GM21717 (cell line): ENCODE data around the gene ABCC9.
"Not testable (repeated sequence)": the region's sequence is repeated elsewhere in the genome, so short reads cannot be mapped to it uniquely, and the experiment has no call there.

ENCODE experiments used
- ATAC-seq: cut with Tn5 transposase; IDR thresholded peaks from one replicate; pipeline ENCODE4 v1.9.1; 2021; ENCODE audit warnings: mild to moderate bottlenecking, moderate library complexity; ENCODE audit not compliant: unreplicated experiment

ABCC9 gene

DNA sequence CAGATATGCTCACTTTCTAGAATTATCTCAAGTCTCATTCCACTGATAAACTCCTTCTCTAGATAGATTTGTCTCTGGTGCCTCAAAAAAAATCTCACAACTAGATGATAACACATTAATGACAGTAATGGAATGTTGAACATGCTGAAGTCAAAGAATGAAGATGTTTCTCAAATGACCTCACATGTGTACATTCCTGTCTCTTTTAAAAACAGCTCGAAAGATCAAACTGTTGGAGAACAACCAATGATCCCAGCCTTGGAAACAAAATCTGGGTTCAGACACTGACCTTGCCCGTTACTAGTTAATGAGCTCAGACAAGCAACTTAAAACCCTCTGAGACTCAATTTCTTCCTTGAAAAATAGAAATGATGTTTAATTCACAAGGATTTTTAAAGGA is 122.0 kb downstream of the ABCC9 start:
- no peak for ATAC-seq

DNA sequence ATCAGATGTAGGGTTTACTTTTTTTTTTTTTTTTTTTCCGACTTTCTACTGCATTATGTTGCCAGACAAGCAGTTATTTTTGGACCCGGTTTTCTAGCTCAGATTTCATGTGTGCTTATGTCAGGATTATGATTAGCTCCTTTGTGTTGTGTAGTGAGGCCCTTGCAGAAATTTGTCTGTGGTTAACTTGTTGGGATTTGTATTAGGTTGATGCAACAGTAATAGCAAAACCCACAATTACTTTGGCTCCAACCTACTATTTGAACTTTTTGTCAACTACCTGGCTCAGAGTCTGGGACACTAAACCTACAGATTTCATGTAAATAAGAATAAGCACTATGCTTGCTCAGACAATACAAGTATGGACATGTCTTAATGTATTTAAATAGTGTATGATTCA is 122.6 kb downstream of the ABCC9 start:
- no peak for ATAC-seq

DNA sequence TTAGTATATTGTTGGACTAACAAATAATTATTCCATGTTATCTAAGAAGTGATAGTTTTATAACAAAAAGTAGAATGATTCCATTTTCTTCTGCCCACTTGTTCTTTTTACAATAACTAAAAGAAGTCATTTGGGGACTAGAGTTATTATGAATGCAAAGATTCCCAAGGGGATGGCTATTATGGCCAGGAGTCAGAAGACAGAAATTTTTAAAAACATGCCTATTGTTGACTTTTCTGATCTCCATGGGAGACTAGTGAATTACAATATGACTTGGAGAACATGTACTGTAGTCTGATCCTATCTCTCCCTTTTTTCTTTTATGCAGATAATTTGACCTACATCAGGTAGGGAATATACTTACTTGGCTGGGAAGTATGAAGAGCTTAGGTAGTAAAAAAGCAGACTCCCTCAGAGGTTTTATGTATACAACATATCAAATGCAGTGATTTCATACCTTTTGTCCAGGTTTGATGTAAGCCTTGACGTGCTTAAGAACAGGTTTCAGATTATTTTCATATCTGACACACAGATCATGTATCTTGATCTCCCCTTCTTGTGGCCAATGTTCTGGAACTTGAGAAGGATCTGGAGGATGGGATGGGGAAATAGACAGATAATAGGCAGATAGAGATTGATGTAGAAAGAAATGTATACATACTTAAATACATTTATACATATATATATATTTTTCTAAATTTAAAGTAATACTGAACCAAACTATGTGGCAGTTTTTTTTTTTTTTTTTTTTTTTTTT is 125.7 kb downstream of the ABCC9 start:
- no peak for ATAC-seq

GRCh38 chr12:21814814-21815213 is 126.4 kb downstream of the ABCC9 start:
- no peak for ATAC-seq

DNA sequence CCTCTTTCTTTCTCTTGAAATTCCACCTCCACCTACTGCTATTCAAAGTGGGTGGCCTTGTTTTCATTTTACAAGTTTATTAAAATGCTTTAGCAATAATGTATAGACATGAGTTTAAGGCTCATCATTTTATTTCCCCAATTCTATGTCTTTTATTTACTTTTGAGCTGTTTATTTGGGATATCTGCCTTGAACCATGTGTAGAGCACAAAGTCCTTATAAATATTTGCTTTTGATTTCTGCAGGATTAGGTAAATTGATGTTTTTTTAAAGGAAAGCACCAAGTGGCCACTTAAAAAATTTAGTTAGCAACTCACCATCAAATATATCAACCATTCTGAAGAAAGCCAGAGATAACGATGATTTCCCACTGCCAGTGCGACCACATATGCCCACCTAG is 126.9 kb downstream of the ABCC9 start:
- ATAC-seq: no peak

GRCh38 chr12:21813751-21814150 is 127.5 kb downstream of the ABCC9 start:
- ATAC-seq: no peak

- ATAC-seq: no peak
Measured at GRCh38 chr12:21813125-21813524, 128.1 kb downstream of the ABCC9 start.

GRCh38 chr12:21812340-21812739 is 128.9 kb downstream of the ABCC9 start:
- ATAC-seq: not testable (repeated sequence)

DNA sequence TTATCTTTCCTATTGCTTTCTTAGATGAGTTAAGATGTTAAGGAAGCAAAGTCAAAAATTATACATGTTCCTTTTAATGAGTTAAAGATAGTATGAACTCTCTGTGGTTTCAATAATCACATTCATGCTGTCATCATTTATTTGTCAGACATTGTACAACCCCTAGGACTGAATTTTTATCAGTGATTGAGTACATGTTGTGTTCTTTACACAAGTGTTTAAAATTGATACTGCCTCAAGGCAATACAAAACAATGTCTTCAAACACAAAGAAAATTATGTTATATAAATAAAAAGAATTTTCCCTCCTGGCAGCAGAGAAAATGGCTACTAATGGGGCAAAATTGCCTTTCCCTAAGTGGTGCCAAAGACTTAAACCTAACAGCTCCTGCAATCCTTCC is 132.1 kb downstream of the ABCC9 start:
- no peak for ATAC-seq

DNA sequence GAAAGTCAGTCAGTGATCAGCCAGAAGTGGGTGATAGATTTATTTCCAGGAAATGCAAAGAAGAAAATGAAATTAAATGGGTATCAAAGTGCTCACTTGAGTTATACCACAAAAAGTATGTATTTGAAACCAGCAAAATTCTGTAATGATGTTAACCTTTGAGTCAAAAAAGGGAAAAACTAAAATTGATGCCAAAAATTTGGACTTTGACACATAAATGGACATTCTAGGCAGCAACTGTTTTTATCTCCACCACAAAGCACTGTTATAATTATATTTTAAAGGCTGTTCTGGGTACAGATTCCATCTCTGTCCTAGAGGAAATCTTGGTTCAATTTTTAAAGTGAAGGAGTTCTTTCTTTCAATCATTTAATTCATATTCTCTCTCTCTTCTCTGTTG is 135.0 kb downstream of the ABCC9 start:
- no peak for ATAC-seq

DNA sequence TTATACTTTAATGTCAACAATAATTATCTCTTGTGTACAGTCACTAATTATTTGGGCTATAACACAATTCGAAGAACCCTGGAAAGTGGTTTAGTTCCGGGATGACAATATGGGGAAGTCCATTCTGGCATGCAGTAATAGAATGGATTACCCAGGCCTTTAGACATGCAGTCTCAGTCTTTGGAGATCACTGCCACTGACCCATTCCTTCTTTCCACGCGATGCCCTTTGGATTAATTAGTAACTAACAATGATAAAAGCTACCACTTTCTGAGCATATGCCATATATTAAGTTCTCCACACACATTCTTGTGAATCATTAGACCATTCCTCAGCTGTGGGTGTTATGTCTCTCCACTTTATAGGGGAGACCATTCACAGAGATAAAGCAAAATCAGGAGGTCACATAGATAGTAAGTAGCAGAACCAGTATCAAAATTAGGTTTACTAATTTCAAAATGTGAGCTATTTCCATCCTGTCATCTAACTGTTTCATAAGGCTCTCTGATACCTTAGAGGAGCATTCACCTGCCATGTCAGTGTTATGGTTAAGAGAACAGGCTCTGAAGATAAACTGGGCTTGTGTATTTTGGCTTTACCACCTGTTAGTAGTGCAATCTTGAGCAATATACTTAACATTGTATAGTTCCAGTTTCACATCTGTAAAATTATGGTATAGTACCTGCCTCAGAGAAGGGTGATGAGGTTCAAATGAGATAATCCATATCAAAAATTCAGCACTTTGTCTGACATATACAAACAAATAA is 139.5 kb downstream of the ABCC9 start:
- ATAC-seq: no peak

DNA sequence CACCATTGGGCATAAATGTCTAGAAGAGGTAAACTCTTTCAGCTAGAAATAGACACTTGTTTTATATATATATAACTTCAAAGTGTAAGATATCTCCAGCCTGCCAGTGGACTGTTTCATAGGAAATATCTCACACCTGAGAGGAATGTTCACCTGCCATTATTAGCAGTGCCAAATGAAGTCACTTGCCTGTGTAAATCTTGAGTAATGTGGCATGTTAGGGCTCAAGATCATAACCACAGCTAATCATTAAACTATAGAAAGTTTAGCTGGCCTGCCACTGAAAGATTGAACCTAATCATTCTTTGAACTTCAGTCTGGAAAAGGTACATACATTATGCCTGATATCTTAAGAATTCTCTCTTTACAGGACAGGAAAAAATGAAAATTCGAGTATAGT is 141.2 kb downstream of the ABCC9 start:
- ATAC-seq: no peak

- ATAC-seq: no peak
Measured at GRCh38 chr12:21797539-21797938, 143.7 kb downstream of the ABCC9 start.

DNA sequence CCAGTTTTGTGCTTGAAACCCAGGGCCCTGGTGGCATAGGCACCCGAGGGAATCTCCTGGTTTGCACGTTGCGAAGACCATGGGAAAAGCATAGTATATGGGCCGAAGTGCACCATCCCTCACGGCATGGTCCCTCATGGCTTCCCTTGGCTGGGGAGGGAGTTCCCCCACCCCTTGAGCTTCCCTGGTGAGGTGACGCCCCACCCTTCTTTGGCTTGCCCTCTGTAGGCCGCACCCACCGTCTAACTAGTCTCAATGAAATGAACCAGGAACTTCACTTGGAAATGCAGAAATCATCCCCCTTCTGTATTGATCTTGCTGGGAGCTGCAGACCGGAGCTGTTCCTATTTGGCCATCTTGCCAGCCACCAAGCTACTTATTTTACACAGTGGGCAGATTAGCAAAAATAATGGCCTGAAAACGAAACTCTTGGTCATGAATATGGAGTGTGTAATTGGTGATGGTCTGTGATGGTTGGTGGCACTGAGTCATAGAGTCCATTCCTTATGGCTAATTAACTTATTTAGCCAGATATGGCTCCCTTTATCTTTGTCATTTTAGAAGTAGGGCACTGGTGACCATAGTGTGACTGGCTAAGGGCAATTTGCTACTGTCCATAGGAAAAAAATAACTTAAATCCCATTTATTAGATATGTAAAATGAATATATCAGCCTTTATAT is 145.4 kb downstream of the ABCC9 start:
- no peak for ATAC-seq

DNA sequence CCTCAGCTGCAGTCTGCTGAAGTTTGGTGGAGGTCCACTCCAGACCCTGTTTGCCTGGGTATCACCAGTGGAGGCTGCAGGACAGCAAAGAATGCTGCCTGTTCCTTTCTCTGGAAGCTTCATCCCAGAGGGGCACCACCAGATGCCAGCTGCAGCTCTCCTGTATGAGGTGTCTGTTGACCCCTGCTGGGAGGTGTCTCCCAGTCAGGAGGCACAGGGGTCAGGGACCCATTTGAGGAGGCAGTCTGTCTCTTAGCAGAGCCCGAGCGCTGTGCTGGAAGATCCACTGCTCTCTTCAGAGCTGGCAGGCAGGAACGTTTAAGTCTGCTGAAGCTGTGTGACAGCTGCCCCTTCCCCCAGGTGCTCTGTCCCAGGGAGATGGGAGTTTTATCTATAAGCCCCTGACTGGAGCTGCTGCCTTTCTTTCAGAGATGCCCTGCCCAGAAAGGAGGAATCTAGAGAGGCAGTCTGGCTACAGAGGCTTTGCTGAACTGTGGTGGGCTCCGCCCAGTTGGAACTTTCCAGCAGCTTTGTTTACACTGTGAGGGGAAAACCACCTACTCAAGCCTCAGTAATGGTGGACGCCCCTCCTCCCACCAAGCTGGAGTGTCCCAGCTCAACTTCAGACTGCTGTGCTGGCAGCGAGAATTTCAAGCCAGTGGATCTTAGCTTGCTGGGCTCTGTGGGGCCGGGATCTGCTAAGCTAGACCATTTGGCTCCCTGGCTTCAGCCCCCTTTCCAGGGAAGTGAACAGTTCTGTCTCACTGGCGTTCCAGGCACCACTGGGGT is 146.2 kb downstream of the ABCC9 start:
- not testable (repeated sequence) for ATAC-seq

DNA sequence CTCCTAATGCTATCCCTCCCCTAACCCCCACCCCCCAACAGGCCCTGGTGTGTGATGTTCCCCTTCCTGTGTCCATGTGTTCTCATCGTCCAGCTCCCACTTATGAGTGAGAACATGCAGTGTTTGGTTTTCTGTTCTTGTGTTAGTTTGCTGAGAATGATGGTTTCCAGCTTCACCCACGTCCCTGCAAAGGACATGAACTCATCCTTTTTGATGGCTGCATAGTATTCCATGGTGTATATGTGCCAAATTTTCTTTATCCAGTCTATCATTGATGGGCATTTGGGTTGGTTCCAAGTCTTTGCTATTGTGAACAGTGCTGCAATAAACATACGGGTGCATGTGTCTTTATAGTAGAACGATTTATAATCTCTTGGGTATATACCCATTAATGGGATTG is 151.5 kb downstream of the ABCC9 start:
- ATAC-seq: not testable (repeated sequence)

GRCh38 chr12:21788089-21788983 is 152.9 kb downstream of the ABCC9 start:
- ATAC-seq: no peak

GRCh38 chr12:21786041-21786531 is 155.1 kb downstream of the ABCC9 start:
- ATAC-seq: no peak

DNA sequence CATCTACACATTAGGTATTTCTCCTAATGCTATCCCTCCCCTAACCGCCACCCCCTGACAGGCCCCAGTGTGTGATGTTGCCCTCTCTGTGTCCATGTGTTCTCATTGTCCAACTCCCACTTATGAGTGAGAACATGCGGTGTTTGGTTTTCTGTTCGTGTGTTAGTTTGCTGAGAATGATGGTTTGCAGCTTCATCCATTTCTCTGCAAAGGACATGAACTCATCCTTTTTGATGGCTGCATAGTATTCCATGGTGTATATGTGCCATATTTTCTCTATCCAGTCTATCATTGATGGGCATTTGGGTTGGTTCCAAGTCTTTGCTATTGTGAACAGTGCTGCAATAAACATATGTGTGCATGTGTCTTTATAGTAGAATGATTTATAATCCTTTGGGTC is 158.5 kb downstream of the ABCC9 start:
- ATAC-seq: not testable (repeated sequence)

- no peak for ATAC-seq
Measured at GRCh38 chr12:21780786-21781185, 160.4 kb downstream of the ABCC9 start.
